Measurements from ENCODE around the gene FBN3.

Gene FBN3

DNA sequence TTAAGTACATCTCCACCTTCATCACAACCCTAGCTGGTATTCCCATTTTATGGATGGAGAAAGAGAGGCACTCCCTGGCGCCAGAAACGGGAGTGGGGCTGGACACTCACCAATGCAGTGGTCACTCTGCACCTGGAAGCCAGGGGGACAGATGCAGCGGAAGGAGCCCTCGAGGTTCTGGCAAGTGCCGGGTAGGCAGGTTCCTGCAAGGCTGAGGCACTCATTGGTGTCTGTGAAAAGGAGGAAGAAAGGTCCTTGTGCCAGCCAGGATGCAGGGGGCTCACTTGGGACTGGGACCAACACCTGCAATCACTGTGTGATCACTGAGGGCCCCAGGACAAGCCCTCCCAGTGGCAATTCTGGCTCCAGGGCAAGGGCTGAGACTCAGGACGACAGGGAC, 55.1 kb downstream of the FBN3 start:
- Histone ChIP-seq H3K36me3 (ENCODE audit: control insufficient read depth, insufficient read depth, low read length) (no peaks in the 10 kb centered on the region), H3K9ac (ENCODE audit: low read length) (no peak overlapping the region), H3K27me3 (ENCODE audit: control insufficient read depth, insufficient read depth, low read length) (no peaks in the 10 kb centered on the region), H3K4me3 (ENCODE audit: low read length) (no peak overlapping the region), H3K4me1 (ENCODE audit: control insufficient read depth, insufficient read depth, low read length) (no peaks in the 10 kb centered on the region), H3K9me3 (ENCODE audit: control insufficient read depth, low read length) (peaks cover 15% of the 10 kb centered on the region)

DNA sequence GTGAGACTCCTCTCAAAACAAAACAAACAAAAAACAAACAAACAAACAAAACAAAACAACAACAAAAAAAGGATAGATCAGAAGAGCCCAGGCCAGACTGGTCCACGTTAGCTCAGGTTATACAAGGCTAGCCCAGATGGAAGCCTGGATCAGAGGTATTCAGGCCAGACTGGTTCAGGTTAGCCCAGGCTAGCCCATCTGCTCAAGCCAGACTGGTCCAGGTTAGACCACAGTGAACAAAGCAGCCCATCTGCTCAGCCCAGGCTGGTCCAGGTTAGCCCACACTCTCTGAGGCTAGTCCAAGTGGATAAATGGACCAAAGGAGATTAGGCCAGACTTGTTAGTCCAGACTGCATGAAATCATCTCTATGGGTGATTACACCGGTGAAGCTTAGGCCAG, 55.7 kb downstream of the FBN3 start:
- Histone ChIP-seq H3K9me3 (ENCODE audit: control insufficient read depth, low read length) (peaks cover 15% of the 10 kb centered on the region), H3K9ac (ENCODE audit: low read length) (no peak overlapping the region), H3K27me3 (ENCODE audit: control insufficient read depth, insufficient read depth, low read length) (no peaks in the 10 kb centered on the region), H3K4me1 (ENCODE audit: control insufficient read depth, insufficient read depth, low read length) (no peaks in the 10 kb centered on the region), H3K36me3 (ENCODE audit: control insufficient read depth, insufficient read depth, low read length) (no peaks in the 10 kb centered on the region), H3K4me3 (ENCODE audit: low read length) (no peak overlapping the region)

DNA sequence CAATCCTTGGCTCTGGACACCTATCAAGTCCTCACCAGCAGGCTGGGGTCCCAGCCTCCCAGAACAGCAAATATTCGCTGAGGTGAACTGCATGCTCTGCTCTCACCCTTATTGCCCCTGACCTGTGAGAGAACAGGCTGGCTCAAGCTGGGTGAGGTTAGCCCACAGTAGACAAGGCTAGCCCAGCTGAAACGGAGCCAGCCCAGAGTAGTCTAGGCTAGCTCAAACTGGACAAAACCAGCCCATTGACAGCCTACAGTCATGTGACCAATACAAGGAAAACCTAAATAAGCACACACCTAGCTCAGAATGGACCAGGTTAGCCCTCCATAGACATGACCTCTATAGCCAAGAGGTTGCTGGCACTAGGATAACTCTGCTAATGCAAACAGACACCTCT, 58.4 kb downstream of the FBN3 start:
- Histone ChIP-seq H3K36me3 (ENCODE audit: control insufficient read depth, insufficient read depth, low read length) (no peaks in the 10 kb centered on the region), H3K9me3 (ENCODE audit: control insufficient read depth, low read length) (peaks cover 8% of the 10 kb centered on the region), H3K4me1 (ENCODE audit: control insufficient read depth, insufficient read depth, low read length) (no peaks in the 10 kb centered on the region)

DNA sequence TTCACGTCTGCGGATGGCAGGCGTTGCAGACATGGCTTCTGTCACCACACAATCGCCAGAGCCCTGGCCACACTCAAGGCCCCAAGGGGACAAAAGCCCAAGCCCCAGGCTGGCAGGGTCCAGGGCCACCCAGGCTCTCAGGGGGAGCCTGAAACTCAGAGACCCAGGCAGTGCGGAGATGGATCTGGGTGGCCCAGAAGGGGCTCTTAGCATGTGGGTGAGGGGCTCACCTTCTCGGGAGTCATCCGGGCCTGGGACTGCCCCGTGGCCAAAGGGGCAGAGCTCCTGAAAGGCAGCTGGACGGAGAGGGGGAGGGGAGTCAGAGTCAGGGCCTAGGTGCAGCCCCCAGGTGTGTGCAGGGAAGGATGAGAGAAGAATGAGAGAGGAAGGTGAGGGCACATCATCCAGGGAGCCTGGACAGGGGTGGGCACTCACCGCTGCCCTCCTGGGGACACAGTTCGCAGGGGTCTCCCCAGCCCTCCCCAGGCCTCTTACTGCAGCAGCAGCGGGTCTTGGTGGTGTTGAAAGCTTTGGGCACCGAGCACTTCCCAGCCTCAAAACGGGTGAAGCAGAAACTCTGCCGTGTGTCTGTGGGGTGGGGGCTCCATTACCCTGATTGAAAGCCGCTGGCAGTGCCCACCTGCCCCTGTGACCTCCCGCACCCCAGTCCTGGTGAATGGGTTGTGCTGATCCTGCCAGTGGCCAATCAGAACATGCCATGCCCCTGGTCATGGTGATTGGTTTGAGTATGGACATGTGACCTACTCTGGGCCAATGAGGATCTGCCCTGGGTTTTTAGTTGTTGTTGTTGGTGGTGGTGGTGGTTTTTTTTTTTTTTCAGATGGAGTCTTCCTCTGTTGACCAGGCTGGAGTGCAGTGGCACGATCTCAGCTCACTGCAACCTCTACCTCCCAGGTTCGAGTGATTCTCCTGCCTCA, 59.5 kb downstream of the FBN3 start:
- no peaks in the 10 kb centered on the region for H3K4me1 ChIP-seq (ENCODE audit: control insufficient read depth, insufficient read depth, low read length)
- H3K27me3 ChIP-seq (ENCODE audit: control insufficient read depth, insufficient read depth, low read length), result no peaks in the 10 kb centered on the region

More for the DNA sequence above, 58.4 kb downstream of the FBN3 start:
- Histone ChIP-seq H3K27me3 (ENCODE audit: control insufficient read depth, insufficient read depth, low read length) (no peaks in the 10 kb centered on the region), H3K9ac (ENCODE audit: low read length) (no peak overlapping the region), H3K4me3 (ENCODE audit: low read length) (no peak overlapping the region)

DNA sequence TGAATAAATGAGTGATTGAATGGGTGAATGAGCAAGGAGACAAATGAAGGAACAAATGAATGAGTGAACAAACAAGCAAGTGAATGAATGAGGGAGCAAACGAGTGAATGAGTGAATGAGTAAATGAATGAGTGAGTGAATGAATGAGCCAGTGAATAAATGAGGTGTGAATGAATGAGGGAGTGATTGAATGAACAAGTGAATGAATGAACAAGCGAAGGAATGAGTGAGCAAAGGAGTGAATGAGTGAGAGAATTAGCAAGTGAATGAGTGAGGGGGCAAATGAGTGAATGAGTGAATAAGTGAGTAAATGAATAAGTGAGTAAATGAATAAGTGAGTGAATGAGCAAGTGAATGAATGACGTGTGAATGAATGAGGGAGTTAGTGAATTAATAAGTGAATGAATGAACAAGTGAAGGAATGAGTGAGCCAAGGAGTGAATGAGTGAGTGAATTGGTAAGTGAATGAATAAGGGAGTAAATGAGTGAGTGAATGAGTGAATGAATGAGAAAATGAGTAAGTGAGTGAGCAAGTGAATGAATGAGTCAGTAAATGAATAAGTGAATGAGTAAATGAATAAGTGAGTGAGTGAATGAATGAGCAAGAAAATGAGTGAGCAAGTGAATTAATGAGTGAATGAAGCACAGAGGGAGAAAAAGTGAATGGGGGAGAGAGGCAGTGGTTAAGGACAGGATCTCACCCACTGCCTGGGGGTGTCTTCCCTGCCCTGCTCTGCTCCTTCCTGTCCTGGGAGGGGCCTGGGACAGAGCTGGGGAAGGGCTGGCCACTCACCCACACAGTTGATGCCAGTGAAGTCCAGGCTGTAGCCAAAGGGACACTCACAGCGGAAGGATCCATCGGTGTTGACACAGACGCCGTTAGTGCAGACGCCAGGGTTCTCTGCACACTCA, 60.4 kb downstream of the FBN3 start:
- Histone ChIP-seq H3K27me3 (ENCODE audit: control insufficient read depth, insufficient read depth, low read length) (no peaks in the 10 kb centered on the region), H3K4me3 (ENCODE audit: low read length) (no peak overlapping the region), H3K9ac (ENCODE audit: low read length) (no peak overlapping the region), H3K36me3 (ENCODE audit: control insufficient read depth, insufficient read depth, low read length) (no peaks in the 10 kb centered on the region), H3K9me3 (ENCODE audit: control insufficient read depth, low read length) (no peaks in the 10 kb centered on the region), H3K4me1 (ENCODE audit: control insufficient read depth, insufficient read depth, low read length) (no peaks in the 10 kb centered on the region)

More for the DNA sequence above, 59.5 kb downstream of the FBN3 start:
- no peak overlapping the region for H3K9ac ChIP-seq (ENCODE audit: low read length)
- no peaks in the 10 kb centered on the region for H3K36me3 ChIP-seq (ENCODE audit: control insufficient read depth, insufficient read depth, low read length)
- H3K9me3 ChIP-seq (ENCODE audit: control insufficient read depth, low read length), result no peaks in the 10 kb centered on the region
- no peak overlapping the region for H3K4me3 ChIP-seq (ENCODE audit: low read length)

DNA sequence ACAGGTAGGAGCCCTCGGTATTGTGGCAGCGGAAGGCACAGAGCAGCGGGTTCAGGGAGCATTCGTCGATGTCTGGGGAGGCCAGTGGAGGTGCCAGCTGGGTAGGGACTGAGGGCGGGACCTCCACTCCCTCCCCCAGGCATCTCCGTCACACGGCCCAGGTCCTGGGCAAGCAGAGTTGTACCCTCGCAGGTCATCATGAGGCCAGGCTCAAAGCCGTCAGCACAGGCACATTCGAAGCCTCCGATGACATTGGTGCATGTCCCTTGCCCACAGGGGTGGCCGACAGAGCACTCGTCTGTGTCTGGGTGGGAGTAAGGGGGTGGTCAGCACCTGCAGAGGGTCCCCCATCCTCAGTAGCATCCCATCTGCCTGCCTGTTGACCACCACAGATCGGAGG, 61.5 kb downstream of the FBN3 start:
- H3K27me3 ChIP-seq (ENCODE audit: control insufficient read depth, insufficient read depth, low read length), result no peaks in the 10 kb centered on the region

DNA sequence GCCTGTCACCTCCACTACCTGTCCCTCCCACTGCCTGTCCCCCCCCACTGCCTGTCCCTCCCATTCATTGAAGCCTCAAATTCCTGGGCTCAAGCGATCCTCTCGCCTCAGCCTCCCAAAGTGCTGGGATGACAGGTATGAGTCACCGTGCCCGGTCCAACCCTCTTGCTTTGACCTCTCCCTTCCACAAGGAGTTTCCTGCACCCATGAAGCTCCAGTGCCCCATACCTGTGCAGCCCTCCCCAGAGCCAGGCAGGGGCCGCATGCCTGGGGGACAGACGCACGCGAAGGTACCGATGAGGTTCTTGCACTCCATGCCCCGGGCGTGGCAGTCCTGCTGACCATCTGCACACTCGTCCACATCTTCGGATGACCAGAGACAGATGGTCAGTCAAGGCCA, 62.5 kb downstream of the FBN3 start:
- H3K27me3 ChIP-seq (ENCODE audit: control insufficient read depth, insufficient read depth, low read length), result no peaks in the 10 kb centered on the region
- no peaks in the 10 kb centered on the region for H3K4me1 ChIP-seq (ENCODE audit: control insufficient read depth, insufficient read depth, low read length)
- H3K36me3 ChIP-seq (ENCODE audit: control insufficient read depth, insufficient read depth, low read length), result no peaks in the 10 kb centered on the region
- no peaks in the 10 kb centered on the region for H3K9me3 ChIP-seq (ENCODE audit: control insufficient read depth, low read length)
- no peak overlapping the region for H3K9ac ChIP-seq (ENCODE audit: low read length)
- no peak overlapping the region for H3K4me3 ChIP-seq (ENCODE audit: low read length)

More for the DNA sequence above, 61.5 kb downstream of the FBN3 start:
- H3K36me3 ChIP-seq (ENCODE audit: control insufficient read depth, insufficient read depth, low read length), result no peaks in the 10 kb centered on the region
- H3K4me1 ChIP-seq (ENCODE audit: control insufficient read depth, insufficient read depth, low read length), result no peaks in the 10 kb centered on the region
- no peak overlapping the region for H3K9ac ChIP-seq (ENCODE audit: low read length)
- H3K9me3 ChIP-seq (ENCODE audit: control insufficient read depth, low read length), result no peaks in the 10 kb centered on the region
- H3K4me3 ChIP-seq (ENCODE audit: low read length), result no peak overlapping the region

DNA sequence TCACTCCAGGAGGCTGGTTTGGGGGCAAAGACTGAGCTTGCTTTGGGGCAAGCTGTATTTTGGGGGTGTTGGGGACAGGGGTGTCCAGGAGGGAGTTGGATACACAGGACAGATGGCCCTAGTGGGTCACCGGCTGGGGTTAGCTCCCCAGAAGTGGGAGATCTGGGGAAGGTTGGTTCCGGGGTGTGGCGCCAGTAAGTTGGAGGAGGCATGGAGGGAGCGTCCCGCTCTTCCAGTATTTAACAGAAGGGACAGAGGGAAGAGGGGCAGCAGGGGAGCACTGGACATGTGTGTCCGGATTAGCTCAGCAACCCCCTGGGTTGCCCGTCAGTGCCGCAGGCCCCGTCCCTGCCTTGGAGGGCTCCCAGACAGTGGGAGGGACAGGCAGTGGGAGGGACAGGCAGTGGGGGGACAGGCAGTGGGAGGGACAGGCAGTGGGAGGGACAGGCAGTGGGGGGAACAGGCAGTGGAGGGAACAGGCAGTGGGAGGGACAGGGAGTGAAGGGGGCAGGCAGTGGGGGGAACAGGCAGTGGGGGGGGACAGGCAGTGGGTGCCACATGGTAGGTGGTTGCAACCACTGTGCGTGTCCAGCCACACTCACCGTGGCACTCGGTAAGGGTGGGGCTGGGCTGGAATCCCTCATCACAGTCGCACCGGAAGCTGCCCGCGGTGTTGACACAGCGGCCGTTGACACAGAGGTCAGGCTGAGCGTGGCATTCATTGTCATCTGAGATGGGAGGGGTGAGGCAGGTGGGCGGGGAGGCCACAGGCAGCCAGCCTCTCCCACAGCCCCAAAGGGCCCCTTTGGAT, 63.6 kb downstream of the FBN3 start:
- no peaks in the 10 kb centered on the region for H3K27me3 ChIP-seq (ENCODE audit: control insufficient read depth, insufficient read depth, low read length)
- no peaks in the 10 kb centered on the region for H3K4me1 ChIP-seq (ENCODE audit: control insufficient read depth, insufficient read depth, low read length)
- no peaks in the 10 kb centered on the region for H3K9me3 ChIP-seq (ENCODE audit: control insufficient read depth, low read length)
- H3K36me3 ChIP-seq (ENCODE audit: control insufficient read depth, insufficient read depth, low read length), result no peaks in the 10 kb centered on the region
- no peak overlapping the region for H3K4me3 ChIP-seq (ENCODE audit: low read length)
- H3K9ac ChIP-seq (ENCODE audit: low read length), result no peak overlapping the region

DNA sequence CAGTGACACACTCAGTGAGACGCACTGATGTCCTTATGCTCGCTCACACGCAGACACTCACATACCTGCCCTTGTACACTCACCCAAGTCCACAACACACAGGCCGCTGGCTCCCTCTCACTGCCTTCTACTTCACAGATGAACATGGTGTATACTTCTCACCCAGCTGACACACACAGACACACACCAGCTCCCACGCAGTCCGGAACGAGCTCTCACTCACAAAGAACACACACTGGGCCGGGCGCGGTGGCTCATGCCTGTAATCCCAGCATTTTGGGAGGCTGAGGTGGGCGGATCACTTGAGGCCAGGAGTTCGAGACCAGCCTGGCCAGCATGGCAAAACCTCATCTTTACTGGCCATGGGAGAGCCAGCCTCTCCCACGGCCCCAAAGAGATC, 65.2 kb downstream of the FBN3 start:
- Histone ChIP-seq H3K27me3 (ENCODE audit: control insufficient read depth, insufficient read depth, low read length) (no peaks in the 10 kb centered on the region), H3K36me3 (ENCODE audit: control insufficient read depth, insufficient read depth, low read length) (no peaks in the 10 kb centered on the region)

DNA sequence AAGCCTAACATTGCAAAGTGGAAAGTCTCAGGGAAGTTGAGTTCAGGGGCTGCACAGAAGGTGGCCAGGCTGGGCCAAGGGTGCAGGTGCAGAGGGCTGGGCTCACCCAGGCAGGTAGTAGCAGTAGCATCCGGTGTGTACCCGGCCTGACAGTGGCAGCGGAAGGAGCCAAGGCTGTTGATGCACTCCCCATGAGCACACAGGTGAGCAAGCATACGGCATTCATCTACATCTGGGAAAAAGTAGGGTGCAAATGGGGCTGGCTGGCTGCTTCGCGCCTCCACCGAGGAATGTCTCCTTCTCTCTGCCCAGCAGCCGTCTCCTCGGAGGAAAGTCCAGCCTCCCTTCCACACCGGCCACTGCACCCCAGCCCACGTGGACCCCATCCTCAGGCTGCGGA, 66.3 kb downstream of the FBN3 start:
- Histone ChIP-seq H3K27me3 (ENCODE audit: control insufficient read depth, insufficient read depth, low read length) (no peaks in the 10 kb centered on the region), H3K9me3 (ENCODE audit: control insufficient read depth, low read length) (no peaks in the 10 kb centered on the region), H3K4me1 (ENCODE audit: control insufficient read depth, insufficient read depth, low read length) (no peaks in the 10 kb centered on the region), H3K36me3 (ENCODE audit: control insufficient read depth, insufficient read depth, low read length) (no peaks in the 10 kb centered on the region), H3K4me3 (ENCODE audit: low read length) (no peak overlapping the region), H3K9ac (ENCODE audit: low read length) (no peak overlapping the region)

More for the DNA sequence above, 65.2 kb downstream of the FBN3 start:
- Histone ChIP-seq H3K4me3 (ENCODE audit: low read length) (no peak overlapping the region), H3K9ac (ENCODE audit: low read length) (no peak overlapping the region), H3K4me1 (ENCODE audit: control insufficient read depth, insufficient read depth, low read length) (no peaks in the 10 kb centered on the region), H3K9me3 (ENCODE audit: control insufficient read depth, low read length) (no peaks in the 10 kb centered on the region)

DNA sequence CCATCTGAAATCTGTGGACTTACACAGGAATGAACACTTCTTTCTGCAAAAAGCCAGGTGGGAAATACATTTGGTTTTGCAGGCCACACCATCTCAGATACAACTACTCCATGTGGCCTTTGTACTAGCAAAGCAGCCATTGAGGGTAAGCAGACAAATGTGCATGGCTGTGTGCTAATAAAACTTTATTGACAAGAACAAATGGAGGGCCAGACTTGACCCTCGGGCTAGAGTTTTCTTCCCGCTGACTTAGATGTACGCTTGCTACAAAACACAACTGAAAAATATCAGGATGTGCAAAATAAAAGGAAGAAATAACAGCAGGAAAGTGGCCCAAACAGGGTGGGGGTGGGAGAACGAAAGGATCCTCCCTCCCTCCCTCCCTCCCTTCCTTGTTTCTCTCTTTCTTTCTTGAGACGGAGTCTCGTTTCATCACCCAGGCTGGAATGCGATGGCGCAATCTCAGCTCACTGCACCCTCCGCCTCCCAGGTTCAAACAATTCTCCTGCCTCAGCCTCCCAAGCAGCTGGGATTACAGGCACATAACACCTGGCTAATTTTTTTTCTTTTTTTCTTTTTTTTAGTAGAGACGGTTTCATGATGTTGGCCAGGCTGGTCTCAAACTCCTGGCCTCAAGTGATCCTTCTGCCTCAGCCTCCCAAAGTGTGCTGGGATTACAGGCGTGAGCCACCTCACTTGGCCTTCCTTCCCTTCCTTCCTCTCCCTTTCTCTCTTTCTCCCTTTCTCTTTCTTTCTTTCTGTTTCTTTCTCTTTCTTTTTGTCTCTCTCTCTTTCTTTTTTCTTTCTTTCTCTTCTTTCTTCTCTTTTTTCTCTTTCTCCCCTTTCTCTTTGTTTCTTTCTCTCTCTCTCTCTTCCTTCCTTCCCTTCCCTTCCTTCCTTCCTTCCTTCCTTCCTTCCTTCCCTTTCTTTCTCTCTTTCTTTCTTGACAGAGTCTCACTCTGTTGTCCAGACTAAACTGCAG, 67.5 kb downstream of the FBN3 start:
- no peaks in the 10 kb centered on the region for H3K27me3 ChIP-seq (ENCODE audit: control insufficient read depth, insufficient read depth, low read length)
- H3K9ac ChIP-seq (ENCODE audit: low read length), result no peak overlapping the region
- H3K4me3 ChIP-seq (ENCODE audit: low read length), result no peak overlapping the region
- no peaks in the 10 kb centered on the region for H3K9me3 ChIP-seq (ENCODE audit: control insufficient read depth, low read length)
- H3K36me3 ChIP-seq (ENCODE audit: control insufficient read depth, insufficient read depth, low read length), result no peaks in the 10 kb centered on the region
- H3K4me1 ChIP-seq (ENCODE audit: control insufficient read depth, insufficient read depth, low read length), result no peaks in the 10 kb centered on the region

Measured in mucosa of stomach (tissue), 1 donor.